BLaER1 (cell line): Measurements from ENCODE around the gene BAIAP2L1.

Experiments
- H3K27ac ChIP-seq: shearing (Covaris generic); formaldehyde crosslinking; 2 replicates; pipeline ENCODE4 v1.8.1; 2022
- H3K27me3 ChIP-seq: shearing (Covaris generic); formaldehyde crosslinking; 2 replicates; pipeline ENCODE4 v1.8.1; 2022
- H3K36me3 ChIP-seq: shearing (Covaris generic); formaldehyde crosslinking; 2 replicates; pipeline ENCODE4 v1.8.1; 2022
- H3K4me1 ChIP-seq: shearing (Covaris generic); formaldehyde crosslinking; 2 replicates; pipeline ENCODE4 v1.8.1; 2022
- H3K4me2 ChIP-seq: shearing (Covaris generic); formaldehyde crosslinking; 2 replicates; pipeline ENCODE4 v1.8.1; 2022
- H3K4me3 ChIP-seq: shearing (Covaris generic); formaldehyde crosslinking; 2 replicates; pipeline ENCODE4 v1.8.1; 2022
- H3K9ac ChIP-seq: shearing (Covaris generic); formaldehyde crosslinking; 2 replicates; pipeline ENCODE4 v1.8.1; 2022
- H3K9me3 ChIP-seq: shearing (Covaris generic); formaldehyde crosslinking; 2 replicates; pipeline ENCODE4 v1.8.1; 2022
- H4K20me1 ChIP-seq: shearing (Covaris generic); formaldehyde crosslinking; 2 replicates; pipeline ENCODE4 v1.8.1; 2022
- Cebpa-rat ChIP-seq: shearing (Covaris generic); IDR thresholded peaks from 2 replicates; pipeline ENCODE4 v1.8.1; 2022

The BAIAP2L1 gene

GRCh38 chr7:98300595-98301372, 100.1 kb downstream of the BAIAP2L1 start:
- H3K27me3 ChIP-seq = no peaks in the 10 kb centered on the region
- peaks cover 32% of the 10 kb centered on the region; the same call in 1 of the 2 replicates for H3K36me3 ChIP-seq
- 0 out of 2 replicates have a peak, but pooled peaks cover 10% of the 10 kb centered on the region for H4K20me1 ChIP-seq
- H3K9ac ChIP-seq = no peak overlapping the region
- TF ChIP-seq Cebpa-rat = no peak
- H3K4me3 ChIP-seq = no peak overlapping the region
- H3K27ac ChIP-seq = no peak overlapping the region
- H3K4me1 ChIP-seq = peaks cover 41% of the 10 kb centered on the region
- H3K4me2 ChIP-seq = no peak overlapping the region
- no peaks in the 10 kb centered on the region for H3K9me3 ChIP-seq

DNA sequence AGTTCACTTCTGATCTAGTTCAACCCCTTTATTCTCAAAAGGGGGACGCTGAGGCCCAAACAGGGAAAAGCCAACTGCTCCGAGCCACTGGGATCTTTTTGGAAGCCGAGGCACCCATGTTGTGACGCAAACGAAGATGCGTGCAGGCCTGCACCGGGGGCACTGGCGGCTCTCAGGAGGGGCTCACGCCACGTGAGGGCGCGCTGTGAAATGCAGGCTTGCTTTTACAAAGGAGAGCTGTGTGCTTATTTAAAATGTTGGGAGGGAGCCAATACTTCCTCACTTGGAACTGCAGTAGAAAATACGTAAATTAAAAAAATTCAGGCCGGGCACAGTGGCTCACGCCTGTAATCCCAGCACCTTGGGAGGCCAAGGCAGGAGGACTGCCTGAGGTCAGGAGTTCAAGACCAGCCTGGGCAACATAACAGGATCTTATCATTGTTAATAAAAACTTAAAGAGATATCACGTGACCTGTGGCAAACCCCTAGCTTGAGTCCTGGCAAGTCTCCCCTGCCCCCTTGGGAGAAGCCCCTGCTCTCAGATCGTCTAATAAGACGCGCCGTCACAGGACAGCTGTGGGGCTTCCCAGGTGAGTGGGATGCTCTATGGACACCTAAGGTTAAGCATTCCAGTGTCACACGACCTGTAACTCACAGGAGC, 103.1 kb downstream of the BAIAP2L1 start:
- no peak for TF ChIP-seq Cebpa-rat
- Histone ChIP-seq H3K9ac (no peak overlapping the region), H3K4me2 (peak overlapping the region; percentile 6; the same call in 1 of the 2 replicates), H4K20me1 (peaks cover 33% of the 10 kb centered on the region), H3K4me1 (peaks cover 58% of the 10 kb centered on the region), H3K27ac (no peak overlapping the region), H3K9me3 (no peaks in the 10 kb centered on the region), H3K27me3 (no peaks in the 10 kb centered on the region), H3K36me3 (peaks cover 38% of the 10 kb centered on the region), H3K4me3 (no peak overlapping the region)

DNA sequence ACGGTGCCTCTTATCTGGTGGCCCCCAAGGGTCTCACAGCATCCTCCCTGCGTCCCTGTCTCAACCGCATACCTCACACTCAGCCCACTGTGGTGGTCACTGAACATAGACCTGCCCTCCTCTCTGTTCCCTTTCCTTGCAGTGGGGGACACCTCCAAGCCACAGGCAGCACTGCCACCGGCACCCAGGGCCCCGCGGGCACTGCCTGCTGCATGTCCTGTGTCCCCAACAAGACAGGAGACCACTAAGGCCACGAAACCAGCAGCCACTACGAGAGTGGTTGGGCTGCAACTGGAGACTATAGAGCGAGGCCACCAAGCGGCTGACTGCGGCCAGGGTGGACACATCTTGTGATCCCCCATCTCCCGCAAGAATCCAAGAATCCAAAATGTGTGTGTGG, 104.1 kb downstream of the BAIAP2L1 start:
- H3K4me3 ChIP-seq = no peak overlapping the region
- H3K36me3 ChIP-seq = peaks cover 46% of the 10 kb centered on the region
- H3K9ac ChIP-seq = no peak overlapping the region
- peaks cover 55% of the 10 kb centered on the region for H3K4me1 ChIP-seq
- peaks cover 43% of the 10 kb centered on the region for H4K20me1 ChIP-seq
- no peak for TF ChIP-seq Cebpa-rat
- no peak overlapping the region for H3K27ac ChIP-seq
- no peak overlapping the region for H3K4me2 ChIP-seq
- no peaks in the 10 kb centered on the region for H3K9me3 ChIP-seq
- no peaks in the 10 kb centered on the region for H3K27me3 ChIP-seq

- peak overlapping the region; percentile 83 for H3K4me2 ChIP-seq
- H3K9me3 ChIP-seq = no peaks in the 10 kb centered on the region
- H3K4me3 ChIP-seq = no peak overlapping the region
- peak overlapping the region; percentile 19 for H3K27ac ChIP-seq
- peak overlapping the region; percentile 34; the same call in 1 of the 2 replicates for H3K9ac ChIP-seq
- H3K36me3 ChIP-seq = peaks cover 49% of the 10 kb centered on the region
- no peak for TF ChIP-seq Cebpa-rat
- peaks cover 55% of the 10 kb centered on the region for H4K20me1 ChIP-seq
- H3K27me3 ChIP-seq = no peaks in the 10 kb centered on the region
- H3K4me1 ChIP-seq = peaks cover 51% of the 10 kb centered on the region
Observed at GRCh38 chr7:98295467-98296192, 105.3 kb downstream of the BAIAP2L1 start.

- Histone ChIP-seq H3K36me3 (peaks cover 44% of the 10 kb centered on the region), H3K27me3 (no peaks in the 10 kb centered on the region), H3K9ac (peak overlapping the region; percentile 51; the same call in 1 of the 2 replicates), H3K4me2 (peak overlapping the region; percentile 83), H3K9me3 (no peaks in the 10 kb centered on the region), H4K20me1 (peaks cover 62% of the 10 kb centered on the region), H3K27ac (peak overlapping the region; percentile 19), H3K4me3 (no peak overlapping the region; the same call in 1 of the 2 replicates), H3K4me1 (peaks cover 52% of the 10 kb centered on the region)
- no peak for TF ChIP-seq Cebpa-rat
Observed at GRCh38 chr7:98294798-98295382, 106.0 kb downstream of the BAIAP2L1 start.

DNA sequence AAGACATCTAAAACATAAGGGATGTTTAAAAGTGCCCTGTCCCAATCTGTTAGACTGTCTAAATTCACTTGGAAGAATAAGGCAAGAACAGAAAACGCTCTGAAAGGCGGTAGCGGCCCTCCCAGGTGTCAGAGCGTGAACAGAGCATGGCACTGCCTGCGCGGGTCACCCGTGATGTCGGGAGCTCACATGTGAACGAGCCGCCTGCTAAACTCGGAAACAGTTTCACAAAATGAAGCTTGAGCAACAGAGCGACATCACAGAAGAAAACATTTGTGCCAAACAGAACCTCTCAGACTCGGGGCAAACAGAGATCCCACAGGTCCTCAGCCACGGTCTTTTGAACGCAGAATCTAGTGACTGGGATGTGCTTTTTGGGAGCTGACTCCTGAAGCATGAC, 106.6 kb downstream of the BAIAP2L1 start:
- Histone ChIP-seq H3K36me3 (peaks cover 44% of the 10 kb centered on the region), H3K9me3 (no peaks in the 10 kb centered on the region), H3K4me1 (peaks cover 58% of the 10 kb centered on the region), H3K4me2 (peak overlapping the region; percentile 83), H3K27me3 (no peaks in the 10 kb centered on the region), H3K9ac (peak overlapping the region; percentile 51; the same call in 1 of the 2 replicates), H3K27ac (peak overlapping the region; percentile 19), H4K20me1 (peaks cover 68% of the 10 kb centered on the region), H3K4me3 (no peak overlapping the region; the same call in 1 of the 2 replicates)
- TF ChIP-seq Cebpa-rat = no peak

- H3K27ac ChIP-seq = peak overlapping the region; percentile 2; the same call in 1 of the 2 replicates
- peaks cover 64% of the 10 kb centered on the region for H3K4me1 ChIP-seq
- TF ChIP-seq Cebpa-rat = no peak
- H3K9ac ChIP-seq = peak overlapping the region; percentile 51; the same call in 1 of the 2 replicates
- H3K9me3 ChIP-seq = no peaks in the 10 kb centered on the region
- peaks cover 49% of the 10 kb centered on the region for H3K36me3 ChIP-seq
- peak overlapping the region; percentile 83 for H3K4me2 ChIP-seq
- peaks cover 73% of the 10 kb centered on the region for H4K20me1 ChIP-seq
- no peaks in the 10 kb centered on the region for H3K27me3 ChIP-seq
- H3K4me3 ChIP-seq = no peak overlapping the region
Observed at GRCh38 chr7:98293746-98294145, 107.1 kb downstream of the BAIAP2L1 start.

DNA sequence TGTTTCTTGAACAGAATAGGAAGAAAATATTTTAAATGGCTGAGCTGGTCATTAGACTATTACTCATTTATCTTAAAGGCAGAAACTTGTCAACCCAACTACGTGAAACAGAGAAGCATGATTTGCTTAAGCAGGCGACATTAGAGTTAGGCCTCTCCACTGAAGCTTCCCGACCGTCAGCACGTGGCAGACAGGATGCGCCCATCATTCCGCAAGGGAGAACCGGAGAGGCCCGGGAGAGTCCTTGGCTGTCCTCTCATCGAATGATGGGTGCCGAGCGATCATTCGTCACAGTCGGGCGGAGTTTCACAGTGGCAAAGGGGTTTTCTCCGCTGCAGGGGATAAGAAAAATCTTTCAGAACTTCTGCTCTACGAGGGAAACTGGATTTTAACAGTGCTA, 107.6 kb downstream of the BAIAP2L1 start:
- peaks cover 54% of the 10 kb centered on the region for H3K36me3 ChIP-seq
- H4K20me1 ChIP-seq = peaks cover 78% of the 10 kb centered on the region
- no peak overlapping the region for H3K27ac ChIP-seq
- TF ChIP-seq Cebpa-rat = no peak
- no peaks in the 10 kb centered on the region for H3K27me3 ChIP-seq
- peaks cover 68% of the 10 kb centered on the region for H3K4me1 ChIP-seq
- H3K9ac ChIP-seq = no peak overlapping the region
- no peaks in the 10 kb centered on the region for H3K9me3 ChIP-seq
- H3K4me2 ChIP-seq = peak overlapping the region; percentile 83
- H3K4me3 ChIP-seq = no peak overlapping the region

- no peak for TF ChIP-seq Cebpa-rat
- Histone ChIP-seq H3K36me3 (peaks cover 61% of the 10 kb centered on the region), H3K9ac (no peak overlapping the region)
Observed at GRCh38 chr7:98291717-98292116, 109.2 kb downstream of the BAIAP2L1 start.

More at GRCh38 chr7:98291717-98292116, 109.2 kb downstream of the BAIAP2L1 start:
- H3K4me2 ChIP-seq = no peak overlapping the region
- peaks cover 86% of the 10 kb centered on the region for H4K20me1 ChIP-seq
- H3K9me3 ChIP-seq = no peaks in the 10 kb centered on the region
- H3K27ac ChIP-seq = no peak overlapping the region
- H3K27me3 ChIP-seq = no peaks in the 10 kb centered on the region
- no peak overlapping the region for H3K4me3 ChIP-seq
- peaks cover 69% of the 10 kb centered on the region for H3K4me1 ChIP-seq
